ENCODE data around the gene SLC27A4. TPM values are rescaled to one million over a fixed set of nuclear protein-coding genes. Genes with fewer than 3 reads are reported as not detected.

SLC27A4 gene
- total RNA-seq, 1 experiment from 2014 or later, result 49.0 TPM

DNA sequence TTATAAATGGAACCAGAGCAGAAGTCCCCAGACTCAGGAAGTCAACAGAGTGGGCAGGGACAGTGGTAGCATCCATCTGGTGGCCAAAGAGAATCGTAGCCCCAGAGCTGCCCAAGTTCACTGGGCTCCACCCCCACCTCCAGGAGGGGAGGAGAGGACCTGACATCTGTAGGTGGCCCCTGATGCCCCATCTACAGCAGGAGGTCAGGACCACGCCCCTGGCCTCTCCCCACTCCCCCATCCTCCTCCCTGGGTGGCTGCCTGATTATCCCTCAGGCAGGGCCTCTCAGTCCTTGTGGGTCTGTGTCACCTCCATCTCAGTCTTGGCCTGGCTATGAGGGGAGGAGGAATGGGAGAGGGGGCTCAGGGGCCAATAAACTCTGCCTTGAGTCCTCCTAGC lies 20.5 kb downstream of the SLC27A4 start:
- DNase-seq (ENCODE audit: low spot score), result no peak
- in situ Hi-C loops (cut with HindIII; ENCODE audit: low sequenced_read_pairs), result no loop called here

GRCh38 chr9:128361296-128361985 lies 21.1 kb downstream of the SLC27A4 start:
- DNase-seq (ENCODE audit: low spot score), result no peak
- in situ Hi-C loops (cut with HindIII; ENCODE audit: low sequenced_read_pairs), result no loop called here

- DNase-seq (ENCODE audit: low spot score), result peak; percentile 94
- in situ Hi-C loops (cut with HindIII; ENCODE audit: low sequenced_read_pairs), result no loop called here
These were observed 21.8 kb downstream of the SLC27A4 start for GRCh38 chr9:128361986-128362646.

DNA sequence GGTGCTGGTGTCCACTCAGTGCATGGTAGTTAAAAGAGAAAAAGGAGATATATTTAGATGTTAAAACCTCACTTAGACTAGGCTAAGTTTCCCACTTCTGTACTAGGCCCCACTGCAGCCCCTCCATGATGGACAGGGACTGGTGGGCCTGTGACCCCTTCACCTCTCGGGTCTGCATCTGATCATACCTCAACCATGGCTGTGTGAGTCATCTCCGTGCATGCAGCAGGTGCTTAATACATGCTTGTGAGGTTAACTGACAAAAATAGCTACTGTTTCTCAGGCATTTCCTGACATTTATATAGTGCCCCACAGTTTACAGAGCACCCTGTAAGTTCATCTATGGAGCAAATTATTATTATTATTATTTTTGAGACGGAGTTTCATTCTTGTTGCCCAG lies 22.4 kb downstream of the SLC27A4 start:
- no peak for DNase-seq (ENCODE audit: low spot score)
- in situ Hi-C loops (cut with HindIII; ENCODE audit: low sequenced_read_pairs), result no loop called here

- in situ Hi-C loops (cut with HindIII; ENCODE audit: low sequenced_read_pairs), result no loop called here
- no peak for DNase-seq (ENCODE audit: low spot score)
These were observed 25.2 kb downstream of the SLC27A4 start for GRCh38 chr9:128365525-128365924.

DNA sequence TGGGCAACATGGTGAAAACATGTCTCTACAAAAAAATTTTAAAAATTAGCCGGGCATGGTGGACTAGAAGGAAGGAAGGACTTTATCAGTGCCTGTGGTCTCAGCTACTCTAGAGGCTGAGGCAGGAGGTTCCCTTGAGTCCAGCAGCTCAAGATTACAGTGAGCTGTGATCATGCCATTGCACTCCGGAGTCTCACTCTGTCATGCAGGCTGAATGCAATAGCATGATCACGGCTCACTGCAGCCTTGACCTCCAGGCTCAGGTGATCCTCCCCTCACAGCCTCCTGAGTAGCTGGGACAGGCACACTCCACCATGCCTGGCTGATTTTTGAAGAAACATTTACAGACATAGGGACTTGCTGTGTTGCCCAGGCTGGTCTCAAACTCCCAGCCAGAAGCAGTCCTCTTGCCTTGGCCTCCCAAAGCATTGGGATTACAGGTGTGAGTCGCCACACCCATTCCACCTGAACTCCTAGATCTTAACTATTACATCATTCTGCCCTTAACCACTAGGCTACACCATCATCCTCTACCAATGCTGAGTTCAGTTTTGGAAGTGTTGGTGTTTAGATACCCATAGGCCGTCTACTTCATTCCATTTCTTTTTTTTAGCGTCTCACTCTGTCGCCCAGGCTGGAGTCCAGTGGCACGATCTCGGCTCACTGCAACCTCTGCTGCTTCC lies 28.8 kb downstream of the SLC27A4 start:
- in situ Hi-C loops (cut with HindIII; ENCODE audit: low sequenced_read_pairs), result no loop called here
- DNase-seq (ENCODE audit: low spot score), result no peak

DNA sequence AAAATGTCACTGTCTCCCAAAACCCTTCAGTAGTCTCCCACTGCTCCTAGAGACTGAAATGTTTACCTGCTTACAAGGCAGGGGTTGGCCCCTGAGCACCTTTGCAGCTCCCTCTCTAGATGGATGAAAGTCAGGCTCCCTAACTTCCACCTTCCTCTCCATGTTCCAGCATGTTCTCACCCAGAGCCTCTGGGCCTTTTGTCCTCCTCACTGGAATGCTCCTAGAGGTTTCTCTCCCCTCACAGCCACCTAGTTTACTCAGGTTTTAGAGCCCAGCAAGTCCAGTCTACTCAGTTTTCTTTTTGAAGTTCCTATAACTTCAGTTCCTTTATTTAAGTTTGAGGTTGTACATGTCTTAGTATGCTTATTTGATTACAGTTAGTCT lies 30.0 kb downstream of the SLC27A4 start:
- no peak for DNase-seq (ENCODE audit: low spot score)
- in situ Hi-C loops (cut with HindIII; ENCODE audit: low sequenced_read_pairs), result no loop called here

GRCh38 chr9:128370752-128371629 lies 30.7 kb downstream of the SLC27A4 start, which contains the start of gene URM1:
TSS of gene URM1 (plus strand) at chr9:128371374. CDS start at chr9:128371381, 7 bp downstream.
- peak; percentile 97 for DNase-seq (ENCODE audit: low spot score)
- in situ Hi-C loops (cut with HindIII; ENCODE audit: low sequenced_read_pairs), result no loop called here

DNA sequence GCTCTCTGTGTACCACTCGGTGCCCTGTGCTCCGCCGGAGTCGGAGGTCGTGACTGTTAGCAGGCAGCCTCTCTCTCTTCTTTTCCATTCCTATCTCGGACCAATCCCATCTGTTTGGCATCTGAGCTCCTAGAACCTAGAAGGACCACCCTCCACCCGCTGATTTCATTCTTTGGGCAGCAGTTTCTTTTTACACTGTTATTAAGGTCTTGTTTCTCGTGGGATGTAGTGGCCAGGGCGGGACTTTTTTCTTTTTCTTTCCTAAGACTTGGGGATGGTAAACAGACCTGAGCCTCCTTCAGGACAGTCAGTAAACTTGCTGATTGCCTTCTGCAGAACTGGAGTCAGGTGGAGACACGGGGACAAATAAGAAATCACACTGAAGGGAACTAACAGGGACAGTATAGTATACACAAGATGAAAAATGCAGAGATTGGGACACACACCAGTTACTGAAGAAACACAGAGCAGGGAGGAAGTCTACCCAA lies 31.3 kb downstream of the SLC27A4 start:
- no peak for DNase-seq (ENCODE audit: low spot score)
- in situ Hi-C loops (cut with HindIII; ENCODE audit: low sequenced_read_pairs), result no loop called here

DNA sequence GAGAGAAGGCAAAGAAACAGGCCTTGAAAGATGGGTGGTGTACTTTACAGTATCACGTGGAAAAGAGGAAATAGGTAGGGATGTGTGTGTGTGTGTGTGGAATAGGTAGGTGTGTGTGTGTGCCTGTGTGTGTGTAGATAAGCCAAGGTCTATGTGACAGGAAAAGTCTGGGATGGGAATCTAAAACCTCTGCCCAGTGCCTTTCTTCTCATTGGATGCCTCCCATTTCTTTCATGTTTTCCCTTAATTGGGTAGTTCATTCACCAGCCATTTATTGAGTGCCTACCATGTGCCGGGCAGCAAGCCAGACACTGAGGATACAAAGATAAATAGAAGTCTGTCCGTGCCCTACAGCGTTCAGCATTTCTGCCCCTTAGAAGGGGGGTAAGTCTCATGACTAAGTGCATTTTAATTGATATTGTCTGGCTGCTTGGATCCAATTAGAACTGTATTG lies 31.9 kb downstream of the SLC27A4 start:
- no peak for DNase-seq (ENCODE audit: low spot score)
- in situ Hi-C loops (cut with HindIII; ENCODE audit: low sequenced_read_pairs), result no loop called here

DNA sequence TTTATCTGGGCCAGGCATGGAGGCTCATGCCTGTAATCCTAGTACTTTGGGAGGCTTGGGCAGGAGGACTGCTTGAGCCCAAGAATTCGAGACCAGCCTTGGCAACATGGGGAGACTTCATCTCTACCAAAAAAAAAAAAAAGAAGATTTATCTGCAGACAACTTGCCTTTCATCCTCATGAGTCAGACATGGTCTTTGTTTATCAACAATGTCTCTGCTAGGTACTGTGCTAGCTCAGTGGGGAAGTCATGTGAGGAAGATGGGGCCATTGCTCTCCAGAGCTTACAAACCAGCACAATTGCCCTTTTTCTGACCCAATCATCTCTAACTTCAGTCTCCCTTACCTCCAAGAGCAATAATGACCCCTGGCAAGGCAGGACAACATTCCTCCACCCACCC lies 32.5 kb downstream of the SLC27A4 start:
- in situ Hi-C loops (cut with HindIII; ENCODE audit: low sequenced_read_pairs), result no loop called here
- no peak for DNase-seq (ENCODE audit: low spot score)

- in situ Hi-C loops (cut with HindIII; ENCODE audit: low sequenced_read_pairs), result no loop called here
- no peak for DNase-seq (ENCODE audit: low spot score)
These were observed 33.9 kb downstream of the SLC27A4 start for GRCh38 chr9:128374221-128374675.

- in situ Hi-C loops (cut with HindIII; ENCODE audit: low sequenced_read_pairs), result no loop called here
- no peak for DNase-seq (ENCODE audit: low spot score)
These were observed 35.5 kb downstream of the SLC27A4 start for GRCh38 chr9:128375865-128376264.

DNA sequence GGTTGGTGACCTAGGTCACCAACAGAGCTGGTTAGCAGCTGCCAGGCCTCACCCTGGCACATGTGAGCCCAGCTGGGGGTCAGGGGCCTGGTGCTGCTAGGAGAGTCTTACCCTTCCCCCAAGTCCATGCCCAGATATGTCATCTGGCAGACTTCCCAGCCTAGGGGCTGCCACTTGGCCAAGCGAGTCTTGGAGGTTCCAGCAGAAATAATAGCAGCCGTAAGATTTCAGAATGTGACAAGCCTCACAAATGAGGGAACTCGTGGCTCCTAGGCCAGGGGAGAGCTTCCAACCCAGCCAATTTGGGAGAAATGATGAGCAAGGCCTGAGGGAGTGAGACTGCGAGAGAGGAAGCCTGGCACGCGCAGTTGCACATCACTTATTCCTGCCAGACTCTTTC lies 41.9 kb downstream of the SLC27A4 start:
- in situ Hi-C loops (cut with HindIII; ENCODE audit: low sequenced_read_pairs), result no loop called here
- DNase-seq (ENCODE audit: low spot score), result peak; percentile 23

- in situ Hi-C loops (cut with HindIII; ENCODE audit: low sequenced_read_pairs), result no loop called here
- no peak for DNase-seq (ENCODE audit: low spot score)
These were observed 42.9 kb downstream of the SLC27A4 start for GRCh38 chr9:128383007-128383753.

DNA sequence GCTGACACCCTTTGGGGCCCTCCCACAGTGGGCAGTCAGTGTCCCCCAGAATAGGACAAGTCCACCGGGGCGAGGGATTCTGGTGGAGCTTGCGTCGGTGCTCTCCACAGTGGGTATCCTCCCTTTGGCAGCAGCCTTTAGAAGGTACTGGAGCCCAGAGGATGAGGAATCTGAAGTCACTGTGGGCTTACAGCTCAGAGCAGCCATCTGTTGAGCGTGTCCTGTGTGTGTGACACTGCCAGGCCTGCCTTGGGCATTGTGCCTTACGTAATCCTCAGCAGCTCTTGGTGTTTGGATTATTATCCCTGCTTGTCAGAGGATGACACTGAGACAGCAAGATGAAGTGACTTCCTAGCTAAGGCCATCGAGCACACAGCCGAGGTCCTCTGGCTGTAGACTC lies 43.5 kb downstream of the SLC27A4 start:
- peak; percentile 93 for DNase-seq (ENCODE audit: low spot score)
- in situ Hi-C loops (cut with HindIII; ENCODE audit: low sequenced_read_pairs), result no loop called here

DNA sequence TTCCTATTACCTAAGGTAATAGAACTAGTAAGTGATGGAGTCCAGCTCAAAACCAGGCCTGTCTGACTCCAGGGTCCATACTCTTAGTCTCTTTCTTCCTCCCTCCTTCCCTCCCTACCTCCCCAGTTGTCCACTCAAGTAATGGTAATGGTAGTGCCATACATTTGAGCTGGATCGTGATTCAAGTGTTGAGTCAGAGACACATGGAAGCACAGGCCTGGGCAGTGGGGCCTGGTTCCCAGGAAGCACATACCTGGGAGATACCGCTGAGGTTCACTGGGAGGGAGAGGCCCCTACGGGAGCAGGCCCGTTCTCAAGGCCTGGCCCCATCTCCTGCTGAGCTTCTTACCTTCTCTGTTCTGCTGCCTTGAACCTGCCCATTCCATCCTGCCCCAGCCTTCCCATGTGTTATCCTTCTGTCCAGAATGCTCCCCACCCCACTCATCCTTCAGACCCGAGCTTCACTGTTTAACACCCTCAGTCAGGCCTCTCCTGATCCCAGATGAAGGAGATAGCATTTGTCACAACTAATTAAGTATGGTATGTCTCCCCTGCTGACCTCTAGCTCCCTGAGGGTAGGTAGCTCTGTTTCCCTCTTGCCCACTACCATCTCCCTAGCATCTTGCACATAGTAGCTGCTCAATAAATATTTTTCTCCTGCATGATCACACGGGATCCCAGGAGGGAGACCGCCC lies 44.6 kb downstream of the SLC27A4 start:
- no peak for DNase-seq (ENCODE audit: low spot score)
- in situ Hi-C loops (cut with HindIII; ENCODE audit: low sequenced_read_pairs), result no loop called here

All from G401 (cell line).